IMR-90 (cell line): Measurements from ENCODE around the gene STK17A. TPM values are rescaled to one million over a fixed set of nuclear protein-coding genes. Genes with fewer than 3 reads are reported as not detected.

Source experiments
- ATAC-seq: fragments of 200-7000 bp; cut with Tn5 transposase; 2 replicates; pipeline ENCODE4 v1.9.1; 2020; ENCODE audit warnings: low read depth, mild to moderate bottlenecking, moderate library complexity
- BruUV-seq: library from RNA; stranded (reverse); fragments of 400-500 nt; replicated peaks from 2 replicates; lab custom pipeline; 2021; lab: Mats Ljungman, UMichigan
- CTCF ChIA-PET: fragments of 300-600 bp; formaldehyde crosslinking; extraction: SDS; loops from one replicate; lab custom pipeline; 2021; ENCODE audit warnings: antibody characterized with exemption; lab: Yijun Ruan, JAX
- POLR2A ChIA-PET: fragments of 300-600 bp; sonication (Branson Sonifier 250); formaldehyde crosslinking; loops from one replicate; lab custom pipeline; 2022; ENCODE audit warnings: antibody characterized with exemption; ENCODE audit not compliant: unreplicated experiment; lab: Charles Lee
- DNase-seq: peaks from one replicate; pipeline ENCODE4 v3.0.0; 2013
- H2AFZ ChIP-seq: replicated peaks from 2 replicates; pipeline ENCODE3; 2013; ENCODE audit warnings: low read length, mild to moderate bottlenecking; ENCODE audit not compliant: poor library complexity
- H2AK5ac ChIP-seq: 2 replicates; pipeline ENCODE4 v1.6.1; 2013; ENCODE audit warnings: low read depth, low read length, inconsistent platforms
- H2AK9ac ChIP-seq: replicated peaks from 2 replicates; pipeline ENCODE3; 2013; ENCODE audit warnings: mild to moderate bottlenecking, low read depth, low read length, moderate library complexity; ENCODE audit not compliant: poor library complexity
- H2BK120ac ChIP-seq: 2 replicates; pipeline ENCODE4 v1.6.1; 2013; ENCODE audit warnings: low read depth, low read length, inconsistent platforms
- H2BK15ac ChIP-seq: 3 replicates; pipeline ENCODE4 v1.6.1; 2013; ENCODE audit warnings: low read depth, low read length, inconsistent platforms
- H2BK20ac ChIP-seq: 2 replicates; pipeline ENCODE4 v1.6.1; 2013; ENCODE audit warnings: low read depth, mild to moderate bottlenecking, inconsistent platforms, low read length, moderate library complexity
- H2BK5ac ChIP-seq: 2 replicates; pipeline ENCODE4 v1.6.1; 2013; ENCODE audit warnings: mild to moderate bottlenecking, low read depth, low read length, inconsistent platforms; ENCODE audit not compliant: poor library complexity, severe bottlenecking
- H3K14ac ChIP-seq: replicated peaks from 2 replicates; pipeline ENCODE4 v1.6.1; 2013; ENCODE audit warnings: low read depth, low read length, inconsistent platforms
- H3K18ac ChIP-seq: 2 replicates; pipeline ENCODE4 v1.6.1; 2013; ENCODE audit warnings: low read depth, low read length, control low read depth
- H3K23ac ChIP-seq: 2 replicates; pipeline ENCODE4 v1.6.1; 2013; ENCODE audit warnings: low read depth, low read length, inconsistent platforms
- H3K27ac ChIP-seq: 2 replicates; pipeline ENCODE4 v1.5.1; 2013; ENCODE audit warnings: mild to moderate bottlenecking, control low read depth, low read length; ENCODE audit not compliant: insufficient read depth
- H3K27me3 ChIP-seq: 2 replicates; pipeline ENCODE4 v1.6.1; 2013; ENCODE audit warnings: low read length; ENCODE audit not compliant: control insufficient read depth, insufficient read depth
- H3K36me3 ChIP-seq: 2 replicates; pipeline ENCODE4 v1.6.1; 2013; ENCODE audit warnings: low read length, mixed read lengths; ENCODE audit not compliant: control insufficient read depth, insufficient read depth
- H3K4ac ChIP-seq: 2 replicates; pipeline ENCODE4 v1.6.1; 2013; ENCODE audit warnings: low read depth, low read length, inconsistent platforms
- H3K4me1 ChIP-seq: 2 replicates; pipeline ENCODE4 v1.6.1; 2013; ENCODE audit warnings: low read length, mixed read lengths; ENCODE audit not compliant: control insufficient read depth, insufficient read depth
- H3K4me2 ChIP-seq: 2 replicates; pipeline ENCODE4 v1.6.1; 2013; ENCODE audit warnings: low read depth, mild to moderate bottlenecking, control low read depth, low read length, moderate library complexity
- H3K4me3 ChIP-seq: 2 replicates; pipeline ENCODE4 v1.5.1; 2013; ENCODE audit warnings: low read depth, mild to moderate bottlenecking, control low read depth, low read length, moderate library complexity; ENCODE audit not compliant: insufficient read depth
- H3K56ac ChIP-seq: 2 replicates; pipeline ENCODE4 v1.6.1; 2013; ENCODE audit warnings: low read length, inconsistent platforms; ENCODE audit not compliant: insufficient read depth; ENCODE audit errors: extremely low read depth
- H3K79me1 ChIP-seq, 2 experiments: 2 replicates each; pipeline ENCODE4 v1.6.1; 2013; ENCODE audit warnings: low read length in 2 of 2, inconsistent platforms in 1 of 2, low read depth in 1 of 2
- H3K9ac ChIP-seq: 2 replicates; pipeline ENCODE4 v1.6.1; 2013; ENCODE audit warnings: low read depth, low read length, control low read depth
- H3K9me1 ChIP-seq: 2 replicates; pipeline ENCODE4 v1.6.1; 2013; ENCODE audit warnings: low read length, inconsistent platforms; ENCODE audit not compliant: insufficient read depth
- H3K9me3 ChIP-seq: 2 replicates; pipeline ENCODE4 v1.6.1; 2013; ENCODE audit warnings: low read length; ENCODE audit not compliant: control insufficient read depth, insufficient read depth
- H4K20me1 ChIP-seq: 2 replicates; pipeline ENCODE4 v1.6.1; 2013; ENCODE audit warnings: low read length, inconsistent platforms; ENCODE audit not compliant: insufficient read depth
- H4K5ac ChIP-seq: 2 replicates; pipeline ENCODE4 v1.6.1; 2013; ENCODE audit warnings: mild to moderate bottlenecking, low read depth, low read length, control low read depth
- H4K8ac ChIP-seq, 2 experiments: 2 replicates each; pipeline ENCODE4 v1.6.1; 2013; ENCODE audit warnings: low read depth in 2 of 2, low read length in 2 of 2, control low read depth in 1 of 2, inconsistent platforms in 1 of 2
- H4K91ac ChIP-seq: 2 replicates; pipeline ENCODE4 v1.6.1; 2013; ENCODE audit warnings: low read depth, low read length, inconsistent platforms; ENCODE audit not compliant: insufficient read depth
- BHLHE40 ChIP-seq: fragments of 150-350 bp; IDR thresholded peaks from 2 replicates; pipeline ENCODE4 v1.6.1; 2016; ENCODE audit warnings: mild to moderate bottlenecking, low read depth, low read length
- CHD1 ChIP-seq: IDR thresholded peaks from 2 replicates; pipeline ENCODE4 v1.6.1; 2012; ENCODE audit warnings: low read depth, low read length, improper control_type of control experiment
- CTCF ChIP-seq: conservative IDR thresholded peaks from 2 replicates; pipeline ENCODE4 v1.5.1; 2012; ENCODE audit warnings: mild to moderate bottlenecking, low read depth, low read length, improper control_type of control experiment
- ELK1 ChIP-seq: fragments of 150-350 bp; IDR thresholded peaks from 2 replicates; pipeline ENCODE4 v1.6.1; 2016; ENCODE audit warnings: low read depth, mild to moderate bottlenecking, low read length, moderate library complexity, borderline replicate concordance
- FOS ChIP-seq: fragments of 150-350 bp; IDR thresholded peaks from 2 replicates; pipeline ENCODE4 v1.6.1; 2016; ENCODE audit warnings: low read depth, low read length
- MAFK ChIP-seq: IDR thresholded peaks from 2 replicates; pipeline ENCODE4 v1.6.1; 2012; ENCODE audit warnings: low read depth, low read length, improper control_type of control experiment
- MAZ ChIP-seq: IDR thresholded peaks from 2 replicates; pipeline ENCODE4 v1.6.1; 2012; ENCODE audit warnings: low read depth, mild to moderate bottlenecking, low read length, improper control_type of control experiment, moderate library complexity, borderline replicate concordance
- MXI1 ChIP-seq: IDR thresholded peaks from 2 replicates; pipeline ENCODE4 v1.6.1; 2012; ENCODE audit warnings: low read depth, mild to moderate bottlenecking, low read length, moderate library complexity, borderline replicate concordance
- NFE2L2 ChIP-seq: fragments of 150-350 bp; IDR thresholded peaks from 2 replicates; pipeline ENCODE4 v1.6.1; 2016; ENCODE audit warnings: low read depth, mild to moderate bottlenecking, low read length
- POLR2A ChIP-seq: IDR thresholded peaks from 2 replicates; pipeline ENCODE4 v1.6.1; 2012; ENCODE audit warnings: mild to moderate bottlenecking, low read depth, low read length
- RAD21 ChIP-seq: IDR thresholded peaks from 2 replicates; pipeline ENCODE4 v1.6.1; 2012; ENCODE audit warnings: low read length, improper control_type of control experiment
- RCOR1 ChIP-seq: IDR thresholded peaks from 2 replicates; pipeline ENCODE4 v1.6.1; 2012; ENCODE audit warnings: mild to moderate bottlenecking, low read length, improper control_type of control experiment; ENCODE audit not compliant: insufficient replicate concordance
- RFX5 ChIP-seq: IDR thresholded peaks from 2 replicates; pipeline ENCODE4 v1.8.0; 2012; ENCODE audit warnings: low read depth, mild to moderate bottlenecking, low read length, moderate library complexity
- SMC3 ChIP-seq: fragments of 150-350 bp; IDR thresholded peaks from 2 replicates; pipeline ENCODE4 v1.6.1; 2016; ENCODE audit warnings: low read depth, mild to moderate bottlenecking, antibody characterized with exemption, low read length, moderate library complexity
- USF2 ChIP-seq: fragments of 150-350 bp; IDR thresholded peaks from 2 replicates; pipeline ENCODE4 v1.6.1; 2017; ENCODE audit warnings: mild to moderate bottlenecking, antibody characterized with exemption, low read length, low read depth
- WGBS, 2 experiments: methylation state at CpG; one replicate each; pipeline versions ENCODE4 v1.1.5 to v1.1.7; 2013; ENCODE audit warnings: missing lambda C conversion rate in 2 of 2; ENCODE audit not compliant: insufficient read length in 1 of 2; ENCODE audit errors: extremely low coverage in 2 of 2; 5-methylcytosine and 5-hydroxymethylcytosine counted together
- dilution Hi-C: fragments of 300-500 bp; cut with HindIII; formaldehyde crosslinking; loops from one replicate; pipeline ENCODE4 v1.14.3; 2018; ENCODE audit warnings: low sequenced_read_pairs; ENCODE audit not compliant: unreplicated experiment
- in situ Hi-C: fragments of 300-500 bp; cut with MboI; formaldehyde crosslinking; loops from 3 replicates; pipeline ENCODE4 v1.14.3; 2019; ENCODE audit warnings: low sequenced_read_pairs, inconsistent platforms, mixed read lengths
- intact Hi-C: fragments of 100-400 bp; cut with micrococcal nuclease; formaldehyde crosslinking; loops from 2 replicates; pipeline ENCODE4 v1.10.0; 2022
- polyA plus RNA-seq, 3 experiments: library from polyadenylated mRNA; depleted of rRNA; stranded (reverse); fragments of >200 nt; gene quantifications; 2 replicates each; pipeline ENCODE4 v1.2.3, GENCODE V29; 2012; ENCODE audit warnings: low replicate concordance in 1 of 3
- total RNA-seq: library from RNA; depleted of rRNA; stranded (reverse); fragments of >200 nt; gene quantifications from 2 replicates; pipeline ENCODE4 v1.2.3, GENCODE V29; 2012

STK17A gene
- total and polyA plus RNA-seq, 2 of the 4 experiments (the other 2 are of a cell fraction): 40.5 to 50.5 TPM

GRCh38 chr7:43590862-43591557 is 8.1 kb downstream of the STK17A start:
- Histone ChIP-seq H3K4me2 (peak overlapping the region; percentile 34; the same call in 1 of the 2 replicates), H4K91ac (no peak overlapping the region), H3K27ac (no peak overlapping the region), H3K9me1 (peaks cover 20% of the 10 kb centered on the region), H3K4me3 (no peak overlapping the region), H3K9me3 (no peaks in the 10 kb centered on the region), H3K27me3 (no peaks in the 10 kb centered on the region), H3K18ac (no peak overlapping the region), H3K56ac (no peak overlapping the region), H2AFZ (no peak overlapping the region), H3K23ac (peak overlapping the region; percentile 39; the same call in 1 of the 2 replicates), H3K4me1 (peaks cover 12% of the 10 kb centered on the region), H2BK15ac (no peak overlapping the region), H2BK5ac (peak overlapping the region; percentile 28), H3K79me1 (peaks cover 0 to 49% of the 10 kb centered on the region in 2 experiments; a peak in 2 of 4 replicates), H4K5ac (no peak overlapping the region), H3K4ac (no peak overlapping the region), H3K36me3 (no peaks in the 10 kb centered on the region), H3K9ac (no peak overlapping the region), H2BK120ac (no peak overlapping the region), H2BK20ac (no peak overlapping the region), H4K20me1 (peaks cover 89% of the 10 kb centered on the region), H2AK9ac (no peak overlapping the region), H2AK5ac (no peak overlapping the region), H3K14ac (no peak overlapping the region; the same call in 1 of the 2 replicates), H4K8ac (no peak overlapping the region)
- in situ Hi-C loops: no loop called here
- dilution Hi-C loops: no loop called here
- BruUV-seq: no TSS peak
- ATAC-seq (no peak), DNase-seq (no peak)
- no CpG with 5 or more reads among the region's 2 CpGs for WGBS, 2 experiments
- CTCF ChIA-PET: interaction anchor here (0.8 to 1.3 kb wide), 2 partner anchors 9 to 108 kb away, joined by 3 to 5 read pairs; partner anchors contain the start of gene STK17A
- POLR2A ChIA-PET: no interaction called here
- intact Hi-C loops: no loop called here
- TF ChIP-seq NFE2L2 (no peak), RCOR1 (no peak), BHLHE40 (no peak), USF2 (no peak), ELK1 (no peak), CHD1 (no peak), MAFK (no peak), RFX5 (no peak), MAZ (no peak), MXI1 (no peak), CTCF (no peak), FOS (no peak), RAD21 (no peak), POLR2A (no peak), SMC3 (no peak)
